K562 (cell line): ENCODE measurements around the gene L3MBTL1. TPM values are rescaled to one million over a fixed set of nuclear protein-coding genes. Genes with fewer than 3 reads are reported as not detected.

Source experiments
- ATAC-seq: fragments of 200-7000 bp; cut with Tn5 transposase; 3 replicates; pipeline ENCODE4 v1.9.1; 2020; ENCODE audit warnings: moderate library complexity
- BruUV-seq: library from RNA; stranded (reverse); fragments of 400-500 nt; replicated peaks from 2 replicates; lab custom pipeline; 2021; lab: Mats Ljungman, UMichigan
- CTCF ChIA-PET: fragments of 300-600 bp; formaldehyde crosslinking; extraction: SDS; loops from one replicate; lab custom pipeline; 2021; ENCODE audit warnings: low intra/inter-chr PET ratio; lab: Yijun Ruan, JAX
- POLR2A ChIA-PET: fragments of 300-600, 350-650 bp; sonication (Branson Sonifier 250); formaldehyde crosslinking; extraction: SDS; loops from one replicate; lab custom pipeline; 2021; ENCODE audit warnings: antibody characterized with exemption, inconsistent platforms; lab: Yijun Ruan, JAX
- DNase-seq, 4 experiments: peaks; one replicate each; pipeline versions ENCODE4 v3.0.0 to v3.0.0-alpha.2; 2011 to 2018; ENCODE audit warnings: low spot score in 3 of 4, mixed read lengths in 3 of 4; ENCODE audit errors: extremely low read depth in 1 of 4
- FAIRE-seq: peaks from 2 replicates; lab custom pipeline; 2011; peaks lifted over from hg19 to GRCh38; lab: Jason Lieb, UNC
- H2AFZ ChIP-seq: 2 replicates; pipeline ENCODE4 v1.6.0; 2011; ENCODE audit warnings: low read depth, low read length, control low read depth, inconsistent platforms
- H3K27ac ChIP-seq: fragments of 200-600 bp; 3 replicates; pipeline ENCODE4 v1.8.0; 2011; ENCODE audit warnings: low read depth, mild to moderate bottlenecking, control low read depth, inconsistent platforms, low read length, moderate library complexity, mixed read lengths; ENCODE audit errors: extremely low read depth
- H3K27me3 ChIP-seq, 2 experiments: fragments of 300-600 bp in 1 of 2; 2 replicates in 1 of 2; 3 replicates in 1 of 2; pipeline versions ENCODE4 v1.6.0 to v1.8.0; 2011; ENCODE audit warnings: inconsistent platforms in 2 of 2, low read length in 2 of 2, mild to moderate bottlenecking in 1 of 2, mixed read lengths in 1 of 2, moderate library complexity in 1 of 2; ENCODE audit not compliant: control insufficient read depth in 2 of 2, insufficient read depth in 2 of 2
- H3K36me3 ChIP-seq: fragments of 300-600 bp; 3 replicates; pipeline ENCODE4 v1.8.0; 2011; ENCODE audit warnings: mild to moderate bottlenecking, low read length, inconsistent platforms; ENCODE audit not compliant: control insufficient read depth, insufficient read depth
- H3K4me1 ChIP-seq, 2 experiments: fragments of 200-600 bp in 1 of 2; replicated peaks in 1 of 2; 2 replicates in 1 of 2; 3 replicates in 1 of 2; pipeline versions ENCODE4 v1.5.1 to v1.8.0; 2011; ENCODE audit warnings: inconsistent platforms in 2 of 2, low read length in 2 of 2, mild to moderate bottlenecking in 1 of 2, mixed read lengths in 1 of 2, moderate library complexity in 1 of 2; ENCODE audit not compliant: control insufficient read depth in 2 of 2, insufficient read depth in 2 of 2
- H3K4me2 ChIP-seq: 2 replicates; pipeline ENCODE4 v1.6.1; 2011; ENCODE audit warnings: low read length, control low read depth, inconsistent platforms, mixed read lengths; ENCODE audit not compliant: insufficient read depth
- H3K4me3 ChIP-seq: fragments of 200-600 bp; sonication (generic), shearing (Covaris generic); 2 replicates; pipeline ENCODE4 v1.5.1; 2016; ENCODE audit warnings: control low read depth, inconsistent platforms
- H3K79me2 ChIP-seq: fragments of 200-600 bp; 3 replicates; pipeline ENCODE4 v1.8.0; 2011; ENCODE audit warnings: low read length, inconsistent platforms; ENCODE audit not compliant: control insufficient read depth, insufficient read depth
- H3K9ac ChIP-seq, 2 experiments: 2 replicates each; pipeline versions ENCODE4 v1.6.0 to v1.6.1; 2011; ENCODE audit warnings: low read depth in 2 of 2, low read length in 2 of 2, control low read depth in 1 of 2, inconsistent platforms in 1 of 2, mild to moderate bottlenecking in 1 of 2, mixed read lengths in 1 of 2; ENCODE audit not compliant: insufficient read depth in 1 of 2
- H3K9me1 ChIP-seq: one replicate; pipeline ENCODE4 v1.6.0; 2011; ENCODE audit warnings: inconsistent platforms, mild to moderate bottlenecking, low read length, moderate library complexity; ENCODE audit not compliant: control insufficient read depth, insufficient read depth
- H3K9me3 ChIP-seq: replicated peaks from 2 replicates; pipeline ENCODE4 v1.5.1; 2011; ENCODE audit warnings: low read depth, low read length, inconsistent platforms; ENCODE audit not compliant: control insufficient read depth, insufficient read depth
- H4K20me1 ChIP-seq: replicated peaks from 2 replicates; pipeline ENCODE4 v1.6.1; 2011; ENCODE audit warnings: low read length, inconsistent platforms, mixed read lengths; ENCODE audit not compliant: control insufficient read depth, insufficient read depth
- BCOR ChIP-seq: fragments of 450-650 bp; IDR thresholded peaks from 2 replicates; pipeline ENCODE4 v1.6.1; 2016
- CBX1 ChIP-seq: sonication (generic); IDR thresholded peaks from 2 replicates; pipeline ENCODE4 v1.6.1; 2016; ENCODE audit warnings: antibody characterized with exemption, low read depth, mild to moderate bottlenecking
- FOXO4 ChIP-seq: fragments of 450-650 bp; formaldehyde crosslinking; IDR thresholded peaks from 2 replicates; pipeline ENCODE4 v1.4.0; 2020; ENCODE audit warnings: mild to moderate bottlenecking, moderate library complexity
- GTF2B ChIP-seq: IDR thresholded peaks from 2 replicates; pipeline ENCODE4 v1.6.1; 2011; ENCODE audit not compliant: insufficient read length; ENCODE audit errors: extremely low read depth
- HDAC2 ChIP-seq: fragments of 450-650 bp; IDR thresholded peaks from 2 replicates; pipeline ENCODE4 v1.6.1; 2016; ENCODE audit warnings: mild to moderate bottlenecking
- KDM1A ChIP-seq, 2 experiments: fragments of 450-650 bp; IDR thresholded peaks; 2 replicates each; pipeline ENCODE4 v1.6.1; 2016; ENCODE audit warnings: mild to moderate bottlenecking in 2 of 2
- NCOA4 ChIP-seq: fragments of 450-650 bp; IDR thresholded peaks from 2 replicates; pipeline ENCODE4 v1.6.1; 2018; ENCODE audit warnings: mild to moderate bottlenecking; ENCODE audit not compliant: partially characterized antibody
- PHF20 ChIP-seq: fragments of 450-650 bp; IDR thresholded peaks from 2 replicates; pipeline ENCODE4 v1.6.1; 2018; ENCODE audit not compliant: partially characterized antibody
- RBM25 ChIP-seq: fragments of 200-400 bp; formaldehyde crosslinking; IDR thresholded peaks from 2 replicates; pipeline ENCODE4 v1.6.1; 2018; ENCODE audit warnings: low read length, low read depth, moderate library complexity; ENCODE audit not compliant: severe bottlenecking
- SMARCA5 ChIP-seq: fragments of 450-650 bp; IDR thresholded peaks from 2 replicates; pipeline ENCODE4 v1.6.1; 2016
- TRIM28 ChIP-seq: fragments of 450-650 bp; IDR thresholded peaks from 2 replicates; pipeline ENCODE4 v1.6.1; 2017
- ZFP36 ChIP-seq: fragments of 150-350 bp; IDR thresholded peaks from 2 replicates; pipeline ENCODE4 v1.6.1; 2018; ENCODE audit warnings: low read length, low read depth; ENCODE audit not compliant: partially characterized antibody
- ZNF12 ChIP-seq: sonication (generic); formaldehyde crosslinking; IDR thresholded peaks from 2 replicates; pipeline ENCODE4 v1.4.0; 2020; ENCODE audit warnings: mild to moderate bottlenecking, missing genetic modification reagents
- ZNF239 ChIP-seq: fragments of 250-450 bp; sonication (Bioruptor Pico); IDR thresholded peaks from 2 replicates; pipeline ENCODE4 v1.4.0; 2020; ENCODE audit warnings: mild to moderate bottlenecking
- ZNF398 ChIP-seq: fragments of 250-450 bp; sonication (Bioruptor Pico); IDR thresholded peaks from 2 replicates; pipeline ENCODE4 v1.8.0; 2021; ENCODE audit warnings: moderate library complexity, mild to moderate bottlenecking, inconsistent platforms
- ZNF57 ChIP-seq: fragments of 450-650 bp; formaldehyde crosslinking; IDR thresholded peaks from 2 replicates; pipeline ENCODE4 v1.4.0; 2020; ENCODE audit warnings: mild to moderate bottlenecking, moderate library complexity
- WGBS: fragments of 100-300 bp; shearing (Covaris generic); methylation state at CpG from one replicate; pipeline ENCODE4 v1.1.6; 2016; ENCODE audit warnings: low coverage, mixed read lengths; ENCODE audit not compliant: insufficient coverage; ENCODE audit errors: missing lambda C conversion rate; 5-methylcytosine and 5-hydroxymethylcytosine counted together
- in situ Hi-C: fragments of 300-500 bp; cut with MboI; formaldehyde crosslinking; loops from 4 replicates; pipeline ENCODE4 v1.15.0; 2018; ENCODE audit warnings: inconsistent platforms, mixed read lengths
- intact Hi-C: fragments of 100-400 bp; cut with micrococcal nuclease; formaldehyde crosslinking; loops from 2 replicates; pipeline ENCODE4 v1.14.2; 2022
- polyA plus RNA-seq, 8 experiments: library from polyadenylated mRNA; depleted of rRNA in 4 of 8; stranded (reverse) in 5 of 8; unstranded in 3 of 8; fragments of >200 nt; fragmentation: Nextera tagmentation in 2 of 8; fragmentation: Illumina TruSeq in 1 of 8; extraction: Ambion mirVana in 2 of 8; extraction: Trizol in 1 of 8; gene quantifications; 2 replicates each; pipeline versions ENCODE4 v1.2.1 to v1.2.3, GENCODE V29; 2011 to 2014; ENCODE audit warnings: inconsistent platforms in 1 of 8, missing spikeins in 1 of 8
- total RNA-seq, 7 experiments: library from RNA; depleted of rRNA in 6 of 7; stranded (reverse); fragments of >200 nt in 6 of 7; fragmentation: Illumina TruSeq in 2 of 7; extraction: Trizol in 2 of 7; gene quantifications; 2 replicates each; pipeline versions ENCODE4 v1.2.1 to v1.2.3, GENCODE V29; 2011 to 2021; ENCODE audit warnings: low replicate concordance in 1 of 7

L3MBTL1 gene
- total and polyA plus RNA-seq, 9 of the 15 experiments (the other 6 are each of a cell fraction or from before 2014, with no cell fraction given) = 0.77 to 10.0 (median 4.4) TPM

GRCh38 chr20:43583133-43583864 lies 75.8 kb downstream of the L3MBTL1 start:
- H3K36me3 ChIP-seq = no peaks in the 10 kb centered on the region
- ATAC-seq (no peak), DNase-seq (no peak)
- peak overlapping the region; percentile 17; the same call in 1 of the 2 replicates for H3K4me2 ChIP-seq
- no peaks in the 10 kb centered on the region for H3K9me1 ChIP-seq
- no TSS peak for BruUV-seq
- H3K9ac ChIP-seq = no peak overlapping the region
- H3K27ac ChIP-seq = peak overlapping the region; percentile 40
- intact Hi-C loops = no loop called here
- no peaks in the 10 kb centered on the region for H4K20me1 ChIP-seq
- H3K4me1 ChIP-seq = peaks cover 20 to 38% of the 10 kb centered on the region in 2 experiments
- no peaks in the 10 kb centered on the region for H3K79me2 ChIP-seq
- H3K4me3 ChIP-seq = no peak overlapping the region
- CTCF ChIA-PET = no interaction called here
- no peaks in the 10 kb centered on the region for H3K27me3 ChIP-seq
- peak overlapping the region; percentile 17 for H2AFZ ChIP-seq
- TF ChIP-seq ZNF398 (CRISPR knock-in tag) = no peak
- no peak for TF ChIP-seq NCOA4
- peak; percentile 59 for TF ChIP-seq RBM25
- TF ChIP-seq PHF20 = peak; percentile 20
- peak; percentile 41; the same call in 1 of the 2 replicates for TF ChIP-seq CBX1
- TF ChIP-seq ZFP36 = no peak
- TF ChIP-seq BCOR = peak; percentile 86
- TF ChIP-seq FOXO4 (CRISPR knock-in tag) = no peak
- no peak for TF ChIP-seq ZNF239
- TF ChIP-seq TRIM28 = peak; percentile 60; the same call in 1 of the 2 replicates
- peak in 1 of 2 experiments; percentile 45; a peak in 2 of 4 replicates for TF ChIP-seq KDM1A (IDR thresholded peaks at IDR 0.05)
- TF ChIP-seq ZNF57 (CRISPR knock-in tag) = no peak
- TF ChIP-seq ZNF12 = peak; percentile 88; the same call in 1 of the 2 replicates
- no peak for TF ChIP-seq GTF2B
- TF ChIP-seq HDAC2 = 0 out of 2 replicates have a peak, but pooled peaks have one; percentile 19
- TF ChIP-seq SMARCA5 = peak; percentile 59; the same call in 1 of the 2 replicates
- TF ChIP-seq, all 486 proteins: peak for 9
- WGBS = 58% methylated on average over 7 of the region's 7 CpGs
- peaks cover 3% of the 10 kb centered on the region; the same call in 1 of the 2 replicates for H3K9me3 ChIP-seq
- in situ Hi-C loops = no loop called here
- POLR2A ChIA-PET = interaction anchor here (0.6 to 1.4 kb wide), 4 partner anchors 11 to 28 kb away, joined by 3 to 6 read pairs (median 4); no protein-coding TSS in a partner anchor
- no peak for FAIRE-seq
